ENCODE results near the gene CCDC102B.

Gene CCDC102B

GRCh38 chr18:68833756-68834155, 35.9 kb downstream of the CCDC102B start:
- Histone ChIP-seq H3K27me3 (ENCODE audit: control insufficient read depth, low read length) (no peaks in the 10 kb centered on the region), H4K20me1 (ENCODE audit: control insufficient read depth, insufficient read depth, low read depth, low read length) (no peaks in the 10 kb centered on the region), H3K4me2 (ENCODE audit: low read length) (no peak overlapping the region), H3F3A (ENCODE audit: control insufficient read depth, insufficient read depth) (no peaks in the 10 kb centered on the region), H3K4me3 (ENCODE audit: low read length) (no peak overlapping the region), H3K27ac (ENCODE audit: low read depth, low read length) (no peak overlapping the region), H3K9me2 (replicated peaks; ENCODE audit: control insufficient read depth, low read length) (no peaks in the 10 kb centered on the region), H3K79me2 (ENCODE audit: control insufficient read depth, low read length) (no peaks in the 10 kb centered on the region), H3K9me3 (ENCODE audit: control insufficient read depth, insufficient read depth, low read length) (no peaks in the 10 kb centered on the region), H3K36me3 (ENCODE audit: control insufficient read depth, low read length) (no peaks in the 10 kb centered on the region), H3K4me1 (ENCODE audit: control insufficient read depth, low read length) (no peaks in the 10 kb centered on the region)
- no peak for TF ChIP-seq CTCF (IDR thresholded peaks at IDR 0.05; ENCODE audit: low read depth, low read length, poor library complexity, severe bottlenecking)
- no peak for TF ChIP-seq EZH2phosphoT487 (IDR thresholded peaks at IDR 0.05; ENCODE audit: borderline replicate concordance, low read length)

- Histone ChIP-seq H3K9me2 (replicated peaks; ENCODE audit: control insufficient read depth, low read length) (no peaks in the 10 kb centered on the region), H3K36me3 (ENCODE audit: control insufficient read depth, low read length) (no peaks in the 10 kb centered on the region), H3K27ac (ENCODE audit: low read depth, low read length) (no peak overlapping the region), H3K27me3 (ENCODE audit: control insufficient read depth, low read length) (no peaks in the 10 kb centered on the region), H3K79me2 (ENCODE audit: control insufficient read depth, low read length) (no peaks in the 10 kb centered on the region), H3K4me1 (ENCODE audit: control insufficient read depth, low read length) (no peaks in the 10 kb centered on the region), H4K20me1 (ENCODE audit: control insufficient read depth, insufficient read depth, low read depth, low read length) (no peaks in the 10 kb centered on the region), H3K4me2 (ENCODE audit: low read length) (no peak overlapping the region), H3K9me3 (ENCODE audit: control insufficient read depth, insufficient read depth, low read length) (no peaks in the 10 kb centered on the region), H3F3A (ENCODE audit: control insufficient read depth, insufficient read depth) (no peaks in the 10 kb centered on the region), H3K4me3 (ENCODE audit: low read length) (no peak overlapping the region)
- TF ChIP-seq EZH2phosphoT487 (IDR thresholded peaks at IDR 0.05; ENCODE audit: borderline replicate concordance, low read length) (no peak), CTCF (IDR thresholded peaks at IDR 0.05; ENCODE audit: low read depth, low read length, poor library complexity, severe bottlenecking) (no peak)
Measured at GRCh38 chr18:68837665-68838451, 40.0 kb downstream of the CCDC102B start.

- Histone ChIP-seq H4K20me1 (ENCODE audit: control insufficient read depth, insufficient read depth, low read depth, low read length) (no peaks in the 10 kb centered on the region), H3K4me1 (ENCODE audit: control insufficient read depth, low read length) (no peaks in the 10 kb centered on the region), H3K27me3 (ENCODE audit: control insufficient read depth, low read length) (no peaks in the 10 kb centered on the region), H3K9me2 (replicated peaks; ENCODE audit: control insufficient read depth, low read length) (no peaks in the 10 kb centered on the region), H3K4me3 (ENCODE audit: low read length) (no peak overlapping the region), H3K9me3 (ENCODE audit: control insufficient read depth, insufficient read depth, low read length) (no peaks in the 10 kb centered on the region), H3K4me2 (ENCODE audit: low read length) (no peak overlapping the region), H3K36me3 (ENCODE audit: control insufficient read depth, low read length) (no peaks in the 10 kb centered on the region), H3F3A (ENCODE audit: control insufficient read depth, insufficient read depth) (no peaks in the 10 kb centered on the region), H3K27ac (ENCODE audit: low read depth, low read length) (no peak overlapping the region), H3K79me2 (ENCODE audit: control insufficient read depth, low read length) (no peaks in the 10 kb centered on the region)
- TF ChIP-seq EZH2phosphoT487 (IDR thresholded peaks at IDR 0.05; ENCODE audit: borderline replicate concordance, low read length) (no peak), CTCF (IDR thresholded peaks at IDR 0.05; ENCODE audit: low read depth, low read length, poor library complexity, severe bottlenecking) (no peak)
Measured at GRCh38 chr18:68839701-68840100, 41.8 kb downstream of the CCDC102B start.
